Natural killer cell (primary cell): ENCODE results near the gene BRI3BP. TPM values are rescaled to one million over a fixed set of nuclear protein-coding genes. Genes with fewer than 3 reads are reported as not detected.
"Not testable (repeated sequence)": the region's sequence is repeated elsewhere in the genome, so short reads cannot be mapped to it uniquely, and the experiment has no call there.

Experiments
- ATAC-seq, 3 donors: fragments of 150-1000 bp in 2 of 3; fragments of 200-7000 bp in 1 of 3; cut with Tn5 transposase; 1 replicate in 1 of 3; 2 replicates in 2 of 3; pipeline ENCODE4 v1.10.0; 2021; ENCODE audit warnings: mild to moderate bottlenecking in 2 of 3, moderate library complexity in 2 of 3
- DNase-seq, 2 donors: peaks; one replicate each; pipeline versions ENCODE4 v3.0.0 to v3.0.0-alpha.2; 2013 to 2021; ENCODE audit warnings: mixed read lengths in 1 of 2
- H3K27ac ChIP-seq: one replicate; pipeline ENCODE4 v1.5.1; 2013; ENCODE audit warnings: mild to moderate bottlenecking, low read length
- H3K27me3 ChIP-seq: one replicate; pipeline ENCODE4 v1.6.1; 2013; ENCODE audit warnings: low read length; ENCODE audit not compliant: control insufficient read depth, insufficient read depth
- H3K36me3 ChIP-seq: one replicate; pipeline ENCODE4 v1.6.1; 2013; ENCODE audit warnings: low read length; ENCODE audit not compliant: control insufficient read depth, insufficient read depth
- H3K4me1 ChIP-seq: one replicate; pipeline ENCODE4 v1.6.1; 2013; ENCODE audit warnings: low read length; ENCODE audit not compliant: control insufficient read depth, insufficient read depth
- H3K4me3 ChIP-seq: one replicate; pipeline ENCODE4 v1.5.1; 2013; ENCODE audit warnings: low read length
- H3K9me3 ChIP-seq: one replicate; pipeline ENCODE4 v1.6.1; 2013; ENCODE audit warnings: low read length; ENCODE audit not compliant: control insufficient read depth, insufficient read depth
- H3K27ac Mint-ChIP-seq, 2 donors: one replicate each; pipeline ENCODE4 v1.8.0; 2022; ENCODE audit warnings: mild to moderate bottlenecking in 2 of 2, mixed read lengths in 2 of 2, moderate library complexity in 1 of 2
- H3K27me3 Mint-ChIP-seq, 2 donors: one replicate each; pipeline ENCODE4 v1.8.0; 2022; ENCODE audit warnings: low read depth in 2 of 2, mixed read lengths in 2 of 2
- H3K36me3 Mint-ChIP-seq: one replicate; pipeline ENCODE4 v1.8.0; 2022; ENCODE audit warnings: mixed read lengths
- H3K4me1 Mint-ChIP-seq, 2 donors: one replicate each; pipeline ENCODE4 v1.8.0; 2022; ENCODE audit warnings: mixed read lengths in 2 of 2
- H3K4me3 Mint-ChIP-seq: one replicate; pipeline ENCODE4 v1.8.0; 2022; ENCODE audit warnings: mild to moderate bottlenecking, moderate library complexity, mixed read lengths
- H3K9me3 Mint-ChIP-seq, 2 donors: one replicate each; pipeline ENCODE4 v1.8.0; 2022; ENCODE audit warnings: mixed read lengths in 2 of 2
- WGBS: methylation state at CpG from one replicate; pipeline ENCODE4 v1.1.7; 2013; ENCODE audit warnings: missing lambda C conversion rate; ENCODE audit not compliant: insufficient coverage; 5-methylcytosine and 5-hydroxymethylcytosine counted together
- intact Hi-C: fragments of 100-400 bp; cut with micrococcal nuclease; formaldehyde crosslinking; loops from one replicate; pipeline ENCODE4 v1.14.2; 2022
- total RNA-seq, 4 donors: library from RNA; stranded (reverse); fragments of 120-200 nt in 1 of 4; gene quantifications; one replicate each; pipeline versions ENCODE4 v1.2.3 to v1.2.4, GENCODE V29; 2013 to 2022
- TF ChIP-seq, protein P1 (sequence below): fragments of 200-600 bp; IDR thresholded peaks from one replicate; pipeline ENCODE4 v1.8.0; 2022; ENCODE audit warnings: antibody characterized with exemption

Gene BRI3BP
- total RNA-seq, 3 donors from 2014 or later (not counting 1 experiment from before 2014, with no cell fraction given) = 4.2 to 6.8 (median 5.4) TPM

DNA sequence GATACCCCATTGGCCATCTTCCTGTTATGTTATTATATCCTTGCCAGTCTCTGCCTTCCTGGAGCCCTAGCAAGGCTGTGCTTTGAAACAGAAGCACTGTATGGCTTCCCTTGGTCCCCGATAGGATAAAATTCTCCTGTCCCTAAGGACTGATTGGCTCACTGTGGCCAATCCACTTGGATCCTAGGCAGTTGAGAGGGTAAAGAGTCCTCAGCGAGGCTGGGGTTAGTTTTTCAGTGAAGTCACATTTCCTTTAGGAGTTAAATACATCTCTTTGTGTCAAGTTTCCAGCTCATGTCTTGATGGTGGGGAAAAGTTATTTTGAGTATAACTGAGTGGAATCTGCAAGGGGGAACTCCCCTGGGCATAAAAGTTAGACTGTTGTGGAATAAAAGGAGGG, 79.1 kb downstream of the BRI3BP start:
- Mint-ChIP-seq H3K4me1 (no peaks in the 10 kb centered on the region), H3K27ac (no peak overlapping the region), H3K4me3 (no peak overlapping the region), H3K36me3 (peaks cover 5% of the 10 kb centered on the region), H3K27me3 (no peaks in the 10 kb centered on the region), H3K9me3 (no peaks in the 10 kb centered on the region)
- DNase-seq (no peak), ATAC-seq (no peak)
- 92% methylated on average over 2 of the region's 2 CpGs for WGBS
- Histone ChIP-seq H3K27me3 (no peaks in the 10 kb centered on the region), H3K27ac (no peak overlapping the region), H3K4me1 (no peaks in the 10 kb centered on the region), H3K9me3 (no peaks in the 10 kb centered on the region), H3K36me3 (peaks cover 6% of the 10 kb centered on the region), H3K4me3 (no peak overlapping the region)
- intact Hi-C loops = no loop called here
- TF ChIP-seq, protein P1, sequence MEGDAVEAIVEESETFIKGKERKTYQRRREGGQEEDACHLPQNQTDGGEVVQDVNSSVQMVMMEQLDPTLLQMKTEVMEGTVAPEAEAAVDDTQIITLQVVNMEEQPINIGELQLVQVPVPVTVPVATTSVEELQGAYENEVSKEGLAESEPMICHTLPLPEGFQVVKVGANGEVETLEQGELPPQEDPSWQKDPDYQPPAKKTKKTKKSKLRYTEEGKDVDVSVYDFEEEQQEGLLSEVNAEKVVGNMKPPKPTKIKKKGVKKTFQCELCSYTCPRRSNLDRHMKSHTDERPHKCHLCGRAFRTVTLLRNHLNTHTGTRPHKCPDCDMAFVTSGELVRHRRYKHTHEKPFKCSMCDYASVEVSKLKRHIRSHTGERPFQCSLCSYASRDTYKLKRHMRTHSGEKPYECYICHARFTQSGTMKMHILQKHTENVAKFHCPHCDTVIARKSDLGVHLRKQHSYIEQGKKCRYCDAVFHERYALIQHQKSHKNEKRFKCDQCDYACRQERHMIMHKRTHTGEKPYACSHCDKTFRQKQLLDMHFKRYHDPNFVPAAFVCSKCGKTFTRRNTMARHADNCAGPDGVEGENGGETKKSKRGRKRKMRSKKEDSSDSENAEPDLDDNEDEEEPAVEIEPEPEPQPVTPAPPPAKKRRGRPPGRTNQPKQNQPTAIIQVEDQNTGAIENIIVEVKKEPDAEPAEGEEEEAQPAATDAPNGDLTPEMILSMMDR = no peak

DNA sequence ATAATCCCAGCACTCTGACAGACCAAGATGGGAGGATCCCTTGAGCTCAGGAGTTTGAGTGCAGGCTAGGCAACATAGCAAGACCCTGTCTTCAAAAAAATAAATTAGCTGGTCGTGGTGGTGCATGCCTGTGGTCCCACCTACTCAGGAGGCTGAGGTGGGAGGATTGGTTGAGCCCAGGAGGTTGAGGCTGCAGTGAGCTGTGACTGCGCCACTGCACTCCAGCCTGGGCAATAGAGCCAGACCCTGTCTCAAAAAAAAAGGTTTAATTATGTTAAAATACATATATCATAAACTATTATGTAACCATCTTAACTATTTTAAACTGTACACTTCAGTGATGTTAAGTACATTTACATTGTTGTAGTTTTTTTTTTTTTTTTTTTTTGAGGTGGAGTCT, 80.8 kb downstream of the BRI3BP start:
- WGBS = 57% methylated on average over 1 of the region's 2 CpGs
- H3K4me3 ChIP-seq, H3K9me3 ChIP-seq, H3K27ac Mint-ChIP-seq, intact Hi-C loops, H3K4me1 ChIP-seq, H3K27me3 Mint-ChIP-seq, H3K36me3 ChIP-seq, H3K36me3 Mint-ChIP-seq, H3K27ac ChIP-seq, H3K9me3 Mint-ChIP-seq, DNase-seq, ATAC-seq, H3K4me3 Mint-ChIP-seq, H3K27me3 ChIP-seq, H3K4me1 Mint-ChIP-seq: not testable (repeated sequence)

DNA sequence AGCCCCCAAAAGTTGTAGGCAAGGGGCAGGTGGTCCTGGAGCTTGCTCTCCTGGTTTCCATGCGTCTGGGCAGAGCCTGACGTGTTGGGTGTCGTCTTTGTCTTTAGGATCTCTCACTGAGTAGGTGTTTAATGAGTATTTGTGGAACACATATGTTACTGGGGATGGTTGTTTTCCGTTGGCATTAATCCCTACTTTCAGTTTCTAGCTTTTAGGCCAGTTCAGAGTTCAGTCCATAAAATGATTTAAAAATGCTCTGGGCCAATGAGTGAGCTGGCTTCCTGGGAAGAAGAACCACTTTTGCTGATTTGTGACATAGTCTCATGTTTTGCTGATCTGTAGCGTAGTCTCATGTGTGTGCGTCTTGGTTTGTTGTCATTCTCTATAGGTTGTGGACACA, 82.7 kb downstream of the BRI3BP start:
- 97% methylated on average over 6 of the region's 6 CpGs for WGBS
- Histone ChIP-seq H3K27me3 (no peaks in the 10 kb centered on the region), H3K4me3 (no peak overlapping the region), H3K27ac (no peak overlapping the region), H3K9me3 (no peaks in the 10 kb centered on the region), H3K4me1 (no peaks in the 10 kb centered on the region), H3K36me3 (peaks cover 6% of the 10 kb centered on the region)
- H3K36me3 Mint-ChIP-seq = peaks cover 5% of the 10 kb centered on the region
- no peak for DNase-seq
- ATAC-seq = no peak
- no peak overlapping the region for H3K27ac Mint-ChIP-seq
- TF ChIP-seq, protein P1 = no peak
- H3K4me1 Mint-ChIP-seq = no peaks in the 10 kb centered on the region
- H3K9me3 Mint-ChIP-seq = no peaks in the 10 kb centered on the region
- H3K4me3 Mint-ChIP-seq = no peak overlapping the region
- H3K27me3 Mint-ChIP-seq = no peaks in the 10 kb centered on the region
- intact Hi-C loops = no loop called here

- H3K27me3 ChIP-seq = no peaks in the 10 kb centered on the region
- no peaks in the 10 kb centered on the region for H3K9me3 ChIP-seq
- peaks cover 5% of the 10 kb centered on the region for H3K36me3 Mint-ChIP-seq
- intact Hi-C loops = no loop called here
- TF ChIP-seq, protein P1 = no peak
- ATAC-seq (no peak), DNase-seq (no peak)
- no peaks in the 10 kb centered on the region for H3K4me1 ChIP-seq
- H3K4me3 ChIP-seq = no peak overlapping the region
- H3K4me1 Mint-ChIP-seq = no peaks in the 10 kb centered on the region
- no peak overlapping the region for H3K27ac Mint-ChIP-seq
- H3K27me3 Mint-ChIP-seq = no peaks in the 10 kb centered on the region
- H3K36me3 ChIP-seq = peaks cover 6% of the 10 kb centered on the region
- no peak overlapping the region for H3K4me3 Mint-ChIP-seq
- 93% methylated on average over 10 of the region's 10 CpGs for WGBS
- no peak overlapping the region for H3K27ac ChIP-seq
- no peaks in the 10 kb centered on the region for H3K9me3 Mint-ChIP-seq
These were observed 85.6 kb downstream of the BRI3BP start for GRCh38 chr12:125079084-125079483.
